Keratinocyte (primary cell): ENCODE results near the gene TSSC4. TPM values are rescaled to one million over a fixed set of nuclear protein-coding genes. Genes with fewer than 3 reads are reported as not detected.

Experiments used
- DNase-seq: peaks from one replicate; pipeline ENCODE4 v3.0.0-alpha.2; 2011; ENCODE audit warnings: low read depth, missing footprints, low spot score
- FAIRE-seq: peaks from 2 replicates; lab custom pipeline; 2011; peaks lifted over from hg19 to GRCh38; lab: Jason Lieb, UNC
- H2AFZ ChIP-seq: 2 replicates; pipeline ENCODE4 v1.6.0; 2012; ENCODE audit warnings: low read length, control low read depth, inconsistent platforms; ENCODE audit not compliant: control insufficient read depth
- H3K27ac ChIP-seq: 2 replicates; pipeline ENCODE4 v1.5.1; 2011; ENCODE audit warnings: low read length; ENCODE audit not compliant: control insufficient read depth, insufficient read depth
- H3K27me3 ChIP-seq: 3 replicates; pipeline ENCODE4 v1.6.0; 2011; ENCODE audit warnings: low read length; ENCODE audit not compliant: control insufficient read depth, insufficient read depth; ENCODE audit errors: extremely low read depth
- H3K36me3 ChIP-seq, 2 experiments: 2 replicates in 1 of 2; 3 replicates in 1 of 2; pipeline ENCODE4 v1.5.1; 2011; ENCODE audit warnings: low read length in 2 of 2, mild to moderate bottlenecking in 1 of 2; ENCODE audit not compliant: control insufficient read depth in 2 of 2, insufficient read depth in 2 of 2; ENCODE audit errors: extremely low read depth in 1 of 2
- H3K4me1 ChIP-seq: 3 replicates; pipeline ENCODE4 v1.5.1; 2011; ENCODE audit warnings: low read length; ENCODE audit not compliant: control insufficient read depth, insufficient read depth; ENCODE audit errors: extremely low read depth
- H3K4me2 ChIP-seq: 3 replicates; pipeline ENCODE4 v1.6.0; 2011; ENCODE audit warnings: low read depth, low read length; ENCODE audit not compliant: control insufficient read depth, insufficient read depth; ENCODE audit errors: extremely low read depth
- H3K4me3 ChIP-seq, 3 experiments: fragments of 200-600 bp in 1 of 3; sonication (generic) in 1 of 3; 2 replicates in 2 of 3; 3 replicates in 1 of 3; pipeline ENCODE4 v1.5.1; 2011 to 2016; ENCODE audit warnings: low read length in 3 of 3, mild to moderate bottlenecking in 3 of 3, control low read depth in 2 of 3, inconsistent platforms in 1 of 3, low read depth in 1 of 3, mixed read lengths in 1 of 3, mixed run types in 1 of 3, moderate library complexity in 1 of 3; ENCODE audit not compliant: control insufficient read depth in 2 of 3, insufficient read depth in 2 of 3; ENCODE audit errors: extremely low read depth in 1 of 3
- H3K79me2 ChIP-seq: 2 replicates; pipeline ENCODE4 v1.6.0; 2012; ENCODE audit warnings: low read length; ENCODE audit not compliant: control insufficient read depth, insufficient read depth
- H3K9ac ChIP-seq: 3 replicates; pipeline ENCODE4 v1.6.0; 2011; ENCODE audit warnings: low read length; ENCODE audit not compliant: control insufficient read depth, insufficient read depth; ENCODE audit errors: extremely low read depth
- H3K9me1 ChIP-seq: 3 replicates; pipeline ENCODE4 v1.6.0; 2011; ENCODE audit warnings: low read length; ENCODE audit not compliant: control insufficient read depth, insufficient read depth; ENCODE audit errors: extremely low read depth
- H3K9me3 ChIP-seq: 2 replicates; pipeline ENCODE4 v1.5.1; 2012; ENCODE audit warnings: low read depth, low read length; ENCODE audit not compliant: control insufficient read depth
- H4K20me1 ChIP-seq: 3 replicates; pipeline ENCODE4 v1.6.0; 2011; ENCODE audit warnings: low read length; ENCODE audit not compliant: control insufficient read depth, insufficient read depth; ENCODE audit errors: extremely low read depth
- CTCF ChIP-seq, 3 experiments: IDR thresholded peaks in 1 of 3; conservative IDR thresholded peaks in 1 of 3; optimal IDR thresholded peaks in 1 of 3; 2 replicates in 2 of 3; 3 replicates in 1 of 3; pipeline versions ENCODE3 to v1.5.1; 2011; ENCODE audit warnings: low read length in 3 of 3, mild to moderate bottlenecking in 3 of 3, moderate library complexity in 2 of 3, control low read depth in 1 of 3, inconsistent platforms in 1 of 3; ENCODE audit not compliant: insufficient read depth in 2 of 3; ENCODE audit errors: extremely low read depth in 1 of 3
- EZH2 ChIP-seq: IDR thresholded peaks from one replicate; pipeline ENCODE4 v1.6.1; 2012; ENCODE audit warnings: inconsistent platforms, mild to moderate bottlenecking, low read length, moderate library complexity
- dilution Hi-C: fragments of 300-500 bp; cut with MboI; formaldehyde crosslinking; loops from one replicate; pipeline ENCODE4 v1.7.0; 2020; ENCODE audit warnings: low sequenced_read_pairs; ENCODE audit not compliant: extremely low pct_ligation_motif_present
- polyA plus RNA-seq, 5 experiments: library from polyadenylated mRNA; depleted of rRNA in 3 of 5; stranded (reverse) in 3 of 5; stranded (forward) in 1 of 5; unstranded in 1 of 5; fragments of >200 nt; gene quantifications; 1 replicate in 1 of 5; 2 replicates in 3 of 5; 3 replicates in 1 of 5; pipeline versions ENCODE4 v1.2.1 to v1.2.3, GENCODE V29; 2011 to 2012; ENCODE audit warnings: missing spikeins in 2 of 5, low read depth in 1 of 5, low replicate concordance in 1 of 5

TSSC4 gene
- polyA plus RNA-seq, 1 donor (not counting 4 experiments of a cell fraction or from before 2014, with no cell fraction given), result 15.9 TPM

- FAIRE-seq (no peak), DNase-seq (no peak)
- Histone ChIP-seq H3K27me3 (peaks cover 36% of the 10 kb centered on the region), H3K36me3 (no peaks in the 10 kb centered on the region), H3K4me3 (no peak overlapping the region), H4K20me1 (no peaks in the 10 kb centered on the region), H3K9me3 (no peaks in the 10 kb centered on the region), H3K9me1 (no peaks in the 10 kb centered on the region), H3K4me2 (no peak overlapping the region), H3K4me1 (no peaks in the 10 kb centered on the region), H3K79me2 (no peaks in the 10 kb centered on the region), H3K9ac (no peak overlapping the region), H2AFZ (no peak overlapping the region), H3K27ac (no peak overlapping the region)
- dilution Hi-C loops, result no loop called here
- TF ChIP-seq EZH2, result no peak
- no peak for TF ChIP-seq CTCF (optimal IDR thresholded peaks at IDR 0.05 in 1 of 3, IDR thresholded peaks at IDR 0.05 in 1 of 3, conservative IDR thresholded peaks at IDR 0.05 in 1 of 3; ENCODE audit: extremely low read depth in 1 of 3, insufficient read depth in 2 of 3, low read length in 3 of 3)
These were observed 42.0 kb downstream of the TSSC4 start for GRCh38 chr11:2442589-2442988.

- no peak for FAIRE-seq
- DNase-seq, result no peak
- TF ChIP-seq EZH2, result peak; percentile 65
- no peak for TF ChIP-seq CTCF (optimal IDR thresholded peaks at IDR 0.05 in 1 of 3, IDR thresholded peaks at IDR 0.05 in 1 of 3, conservative IDR thresholded peaks at IDR 0.05 in 1 of 3; ENCODE audit: extremely low read depth in 1 of 3, insufficient read depth in 2 of 3, low read length in 3 of 3)
- Histone ChIP-seq H3K36me3 (no peaks in the 10 kb centered on the region), H3K27me3 (peaks cover 36% of the 10 kb centered on the region), H3K9ac (no peak overlapping the region), H3K79me2 (no peaks in the 10 kb centered on the region), H2AFZ (no peak overlapping the region), H3K4me3 (no peak overlapping the region), H3K4me1 (no peaks in the 10 kb centered on the region), H4K20me1 (no peaks in the 10 kb centered on the region), H3K9me3 (no peaks in the 10 kb centered on the region), H3K27ac (no peak overlapping the region), H3K4me2 (no peak overlapping the region), H3K9me1 (no peaks in the 10 kb centered on the region)
- dilution Hi-C loops, result no loop called here
These were observed 42.9 kb downstream of the TSSC4 start for GRCh38 chr11:2443406-2443805.
